PC-3 (cell line): Measurements from ENCODE around the gene SPEN. TPM values are rescaled to one million over a fixed set of nuclear protein-coding genes. Genes with fewer than 3 reads are reported as not detected.
"Not testable (repeated sequence)": the region's sequence is repeated elsewhere in the genome, so short reads cannot be mapped to it uniquely, and the experiment has no call there.

Experiments
- ATAC-seq: fragments of 200-7000 bp; cut with Tn5 transposase; 2 replicates; pipeline ENCODE4 v1.9.1; 2020; ENCODE audit warnings: mild to moderate bottlenecking, moderate library complexity
- BruUV-seq: library from RNA; stranded (reverse); fragments of 400-500 nt; replicated peaks from 2 replicates; lab custom pipeline; 2021; lab: Mats Ljungman, UMichigan
- CTCF ChIA-PET: fragments of 300-600 bp; sonication (Branson Sonifier 250); formaldehyde crosslinking; loops from one replicate; lab custom pipeline; 2022; ENCODE audit warnings: antibody characterized with exemption; lab: Charles Lee
- POLR2A ChIA-PET: fragments of 300-600 bp; sonication (Branson Sonifier 250); formaldehyde crosslinking; loops from one replicate; lab custom pipeline; 2022; ENCODE audit warnings: antibody characterized with exemption; ENCODE audit not compliant: unreplicated experiment; lab: Charles Lee
- DNase-seq: peaks from one replicate; pipeline ENCODE4 v3.0.0-alpha.2; 2015
- H2AFZ ChIP-seq: fragments of 300-600 bp; sonication (generic); 2 replicates; pipeline ENCODE4 v1.6.0; 2016; ENCODE audit warnings: antibody characterized with exemption, low read length
- H3F3A ChIP-seq: fragments of 300-600 bp; sonication (generic); one replicate; pipeline ENCODE4 v1.6.0; 2017; ENCODE audit warnings: antibody characterized with exemption, low read length, control low read depth, mild to moderate bottlenecking; ENCODE audit not compliant: unreplicated experiment
- H3K27ac ChIP-seq: fragments of 300-600 bp; sonication (generic); 2 replicates; pipeline ENCODE4 v1.5.1; 2016; ENCODE audit warnings: mild to moderate bottlenecking, low read length
- H3K27me3 ChIP-seq: fragments of 300-600 bp; sonication (generic); 2 replicates; pipeline ENCODE4 v1.6.1; 2016; ENCODE audit warnings: low read length, mixed read lengths
- H3K36me3 ChIP-seq: fragments of 300-600 bp; sonication (generic); 2 replicates; pipeline ENCODE4 v1.6.1; 2016; ENCODE audit warnings: low read depth, mixed run types, low read length, mixed read lengths
- H3K4me1 ChIP-seq: fragments of 300-600 bp; sonication (generic); 2 replicates; pipeline ENCODE4 v1.5.1; 2016; ENCODE audit warnings: low read length; ENCODE audit not compliant: insufficient read depth
- H3K4me2 ChIP-seq: fragments of 300-600 bp; sonication (generic); 2 replicates; pipeline ENCODE4 v1.6.0; 2016; ENCODE audit warnings: low read length
- H3K4me3 ChIP-seq: fragments of 300-600 bp; sonication (generic); 2 replicates; pipeline ENCODE4 v1.5.1; 2016; ENCODE audit warnings: mild to moderate bottlenecking, low read length, mixed read lengths
- H3K79me2 ChIP-seq: fragments of 300-600 bp; sonication (generic); 2 replicates; pipeline ENCODE4 v1.6.1; 2017; ENCODE audit warnings: low read length, mixed read lengths
- H3K9ac ChIP-seq: fragments of 300-600 bp; sonication (generic); 2 replicates; pipeline ENCODE4 v1.6.0; 2016; ENCODE audit warnings: mild to moderate bottlenecking, low read length
- H3K9me2 ChIP-seq: fragments of 300-600 bp; sonication (generic); replicated peaks from 2 replicates; pipeline ENCODE4 v1.6.1; 2016; ENCODE audit warnings: mixed run types, low read length, mixed read lengths
- H3K9me3 ChIP-seq: fragments of 300-600 bp; sonication (generic); 2 replicates; pipeline ENCODE4 v1.6.1; 2016; ENCODE audit warnings: low read length, mixed read lengths
- H4K20me1 ChIP-seq: fragments of 300-600 bp; sonication (generic); 2 replicates; pipeline ENCODE4 v1.6.1; 2016; ENCODE audit warnings: low read length, mixed read lengths
- EZH2 ChIP-seq: fragments of 300-600 bp; sonication (generic); IDR thresholded peaks from one replicate; pipeline ENCODE4 v1.6.1; 2017; ENCODE audit warnings: antibody characterized with exemption, mild to moderate bottlenecking, low read length; ENCODE audit not compliant: unreplicated experiment
- EZH2phosphoT487 ChIP-seq: fragments of 300-600 bp; sonication (generic); IDR thresholded peaks from 2 replicates; pipeline ENCODE4 v1.6.1; 2018; ENCODE audit warnings: mild to moderate bottlenecking, antibody characterized with exemption, low read length, borderline replicate concordance
- intact Hi-C: fragments of 100-400 bp; cut with micrococcal nuclease; formaldehyde crosslinking; loops from 2 replicates; pipeline ENCODE4 v1.9.0; 2023
- total RNA-seq: library from RNA; depleted of rRNA; stranded (reverse); fragments of >200 nt; gene quantifications from 2 replicates; pipeline ENCODE4 v1.2.3, GENCODE V29; 2014
- TF ChIP-seq, protein P1 (sequence below): fragments of 300-600 bp; sonication (generic); conservative IDR thresholded peaks from 2 replicates; pipeline ENCODE4 v1.5.1; 2017; ENCODE audit warnings: antibody characterized with exemption, low read depth, mild to moderate bottlenecking, low read length

The SPEN gene
- total RNA-seq, 1 experiment from 2014 or later: 26.7 TPM

DNA sequence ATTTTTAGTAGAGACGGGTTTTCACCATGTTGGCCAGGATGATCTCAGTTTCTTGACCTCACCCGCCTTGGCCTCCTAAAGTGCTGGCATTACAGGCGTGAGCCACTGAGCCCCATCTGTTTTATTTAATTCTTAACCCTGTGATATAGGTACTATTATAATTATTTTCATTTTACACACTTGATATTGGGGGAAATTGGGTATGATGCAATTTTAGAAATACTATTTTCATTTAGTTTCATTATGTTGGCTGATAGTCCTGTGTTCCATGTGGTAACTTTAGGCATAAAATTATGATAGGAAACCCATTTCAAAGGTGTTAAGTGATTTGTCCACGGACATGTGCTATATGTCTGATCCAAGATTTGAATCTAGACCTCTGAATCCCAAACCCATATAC lies 61.1 kb downstream of the SPEN start:
- no peak overlapping the region for H3K9ac ChIP-seq
- H2AFZ ChIP-seq: no peak overlapping the region
- no peaks in the 10 kb centered on the region for H3K27me3 ChIP-seq
- no peak overlapping the region for H3K4me3 ChIP-seq
- TF ChIP-seq EZH2phosphoT487 (no peak), EZH2 (no peak)
- TF ChIP-seq, protein P1, sequence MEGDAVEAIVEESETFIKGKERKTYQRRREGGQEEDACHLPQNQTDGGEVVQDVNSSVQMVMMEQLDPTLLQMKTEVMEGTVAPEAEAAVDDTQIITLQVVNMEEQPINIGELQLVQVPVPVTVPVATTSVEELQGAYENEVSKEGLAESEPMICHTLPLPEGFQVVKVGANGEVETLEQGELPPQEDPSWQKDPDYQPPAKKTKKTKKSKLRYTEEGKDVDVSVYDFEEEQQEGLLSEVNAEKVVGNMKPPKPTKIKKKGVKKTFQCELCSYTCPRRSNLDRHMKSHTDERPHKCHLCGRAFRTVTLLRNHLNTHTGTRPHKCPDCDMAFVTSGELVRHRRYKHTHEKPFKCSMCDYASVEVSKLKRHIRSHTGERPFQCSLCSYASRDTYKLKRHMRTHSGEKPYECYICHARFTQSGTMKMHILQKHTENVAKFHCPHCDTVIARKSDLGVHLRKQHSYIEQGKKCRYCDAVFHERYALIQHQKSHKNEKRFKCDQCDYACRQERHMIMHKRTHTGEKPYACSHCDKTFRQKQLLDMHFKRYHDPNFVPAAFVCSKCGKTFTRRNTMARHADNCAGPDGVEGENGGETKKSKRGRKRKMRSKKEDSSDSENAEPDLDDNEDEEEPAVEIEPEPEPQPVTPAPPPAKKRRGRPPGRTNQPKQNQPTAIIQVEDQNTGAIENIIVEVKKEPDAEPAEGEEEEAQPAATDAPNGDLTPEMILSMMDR: no peak
- peaks cover 30% of the 10 kb centered on the region for H3K36me3 ChIP-seq
- H3F3A ChIP-seq: no peaks in the 10 kb centered on the region
- CTCF ChIA-PET: no interaction called here
- intact Hi-C loops: no loop called here
- H3K27ac ChIP-seq: no peak overlapping the region
- H3K4me2 ChIP-seq: no peak overlapping the region
- peaks cover 97% of the 10 kb centered on the region for H3K79me2 ChIP-seq
- POLR2A ChIA-PET: no interaction called here
- ATAC-seq: no peak
- no peaks in the 10 kb centered on the region for H3K9me3 ChIP-seq
- H4K20me1 ChIP-seq: no peaks in the 10 kb centered on the region
- H3K9me2 ChIP-seq: no peaks in the 10 kb centered on the region
- DNase-seq: no peak
- no TSS peak for BruUV-seq
- peaks cover 10% of the 10 kb centered on the region for H3K4me1 ChIP-seq

DNA sequence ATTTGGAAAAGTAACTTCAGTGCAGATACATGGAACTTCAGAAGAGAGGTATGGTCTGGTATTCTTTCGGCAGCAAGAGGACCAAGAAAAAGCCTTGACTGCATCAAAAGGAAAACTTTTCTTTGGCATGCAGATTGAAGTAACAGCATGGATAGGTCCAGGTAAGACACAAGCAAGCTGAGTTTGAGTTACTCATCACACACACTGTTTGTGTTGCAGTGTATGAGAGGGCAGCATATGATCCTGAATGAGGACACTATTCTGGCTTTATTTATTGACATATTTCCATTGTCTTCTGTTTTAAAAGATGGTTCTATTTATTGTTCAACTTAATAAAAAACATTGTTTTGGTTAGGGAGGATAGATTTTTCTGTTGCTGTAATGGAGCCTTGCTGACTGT lies 63.6 kb downstream of the SPEN start:
- H3K27ac ChIP-seq: no peak overlapping the region
- no peak overlapping the region for H3K4me2 ChIP-seq
- H2AFZ ChIP-seq: no peak overlapping the region
- H3F3A ChIP-seq: no peaks in the 10 kb centered on the region
- ATAC-seq (peak; percentile 61), DNase-seq (no peak)
- H3K9ac ChIP-seq: no peak overlapping the region
- BruUV-seq: no TSS peak
- no peaks in the 10 kb centered on the region for H3K27me3 ChIP-seq
- H3K9me2 ChIP-seq: no peaks in the 10 kb centered on the region
- no peaks in the 10 kb centered on the region for H3K9me3 ChIP-seq
- CTCF ChIA-PET: no interaction called here
- no peaks in the 10 kb centered on the region; the same call in 1 of the 2 replicates for H4K20me1 ChIP-seq
- H3K36me3 ChIP-seq: peaks cover 35% of the 10 kb centered on the region
- POLR2A ChIA-PET: no interaction called here
- H3K79me2 ChIP-seq: peaks cover 98% of the 10 kb centered on the region
- H3K4me3 ChIP-seq: no peak overlapping the region
- intact Hi-C loops: no loop called here
- peaks cover 9% of the 10 kb centered on the region for H3K4me1 ChIP-seq
- TF ChIP-seq, protein P1: no peak
- no peak for TF ChIP-seq EZH2
- no peak for TF ChIP-seq EZH2phosphoT487

DNA sequence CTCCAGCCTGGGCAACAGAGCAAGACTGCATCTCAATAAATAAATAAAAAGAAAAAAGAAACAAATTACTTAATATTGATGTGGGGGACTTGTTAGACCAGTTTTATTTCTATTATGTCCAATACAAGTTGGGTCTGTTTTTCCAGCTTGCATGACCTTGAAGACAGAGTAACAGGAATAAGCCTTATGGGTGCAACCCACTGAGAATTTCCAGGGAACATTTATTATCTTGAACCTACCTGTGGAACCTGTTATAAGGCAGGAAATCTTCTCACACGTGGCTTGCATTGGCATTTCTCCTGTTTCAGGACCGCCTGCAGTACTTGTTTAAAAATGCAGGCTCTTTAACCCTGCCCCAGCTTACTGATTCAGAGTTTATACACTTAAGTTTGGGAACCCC lies 64.4 kb downstream of the SPEN start:
- no peaks in the 10 kb centered on the region for H3F3A ChIP-seq
- peaks cover 37% of the 10 kb centered on the region for H3K36me3 ChIP-seq
- no peaks in the 10 kb centered on the region for H3K27me3 ChIP-seq
- TF ChIP-seq EZH2 (no peak), EZH2phosphoT487 (no peak)
- TF ChIP-seq, protein P1: no peak
- H3K9me3 ChIP-seq: no peaks in the 10 kb centered on the region
- H3K4me2 ChIP-seq: no peak overlapping the region
- no peaks in the 10 kb centered on the region; the same call in 1 of the 2 replicates for H4K20me1 ChIP-seq
- intact Hi-C loops: no loop called here
- no peak overlapping the region for H3K27ac ChIP-seq
- ATAC-seq: no peak
- peak; percentile 46 for DNase-seq
- no peak overlapping the region for H3K4me3 ChIP-seq
- H2AFZ ChIP-seq: no peak overlapping the region
- no peaks in the 10 kb centered on the region for H3K9me2 ChIP-seq
- H3K4me1 ChIP-seq: peaks cover 16% of the 10 kb centered on the region
- peaks cover 96% of the 10 kb centered on the region for H3K79me2 ChIP-seq
- ChIA-PET CTCF (no interaction called here), POLR2A (no interaction called here)
- BruUV-seq: no TSS peak
- no peak overlapping the region for H3K9ac ChIP-seq

DNA sequence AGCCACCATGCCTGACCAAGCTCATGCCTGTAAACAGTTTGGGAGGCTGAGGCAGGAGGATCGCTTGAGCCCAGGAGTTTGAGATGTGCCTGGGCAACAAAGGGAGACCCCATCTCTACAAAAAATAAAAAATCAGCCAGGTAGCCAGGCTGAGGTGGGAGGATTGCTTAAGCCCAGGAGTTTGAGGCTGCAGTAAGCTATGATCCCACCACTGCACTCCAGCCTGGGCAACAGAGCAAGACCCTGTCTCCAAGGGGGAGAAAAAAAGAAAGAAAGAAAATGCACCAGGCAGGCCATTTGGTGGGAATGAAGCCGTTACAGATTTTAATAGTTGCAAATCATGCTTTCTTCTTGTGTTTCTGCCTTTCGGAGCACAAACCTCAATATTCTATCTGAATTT lies 66.1 kb downstream of the SPEN start:
- BruUV-seq, H3K4me2 ChIP-seq, intact Hi-C loops, H3K9me3 ChIP-seq, ATAC-seq, H4K20me1 ChIP-seq, H3F3A ChIP-seq, H3K27me3 ChIP-seq, CTCF ChIA-PET, H3K27ac ChIP-seq, DNase-seq, H3K9me2 ChIP-seq, H2AFZ ChIP-seq, H3K4me3 ChIP-seq, H3K9ac ChIP-seq: not testable (repeated sequence)
- H3K36me3 ChIP-seq: peaks cover 42% of the 10 kb centered on the region
- peaks cover 21% of the 10 kb centered on the region for H3K4me1 ChIP-seq
- H3K79me2 ChIP-seq: peaks cover 95% of the 10 kb centered on the region
- POLR2A ChIA-PET: interaction anchor here (0.6 kb wide), 1 partner anchor 80 kb away, joined by 3 read pairs; no protein-coding TSS in a partner anchor
